ENCODE results near the gene NIPAL4.

DNA sequence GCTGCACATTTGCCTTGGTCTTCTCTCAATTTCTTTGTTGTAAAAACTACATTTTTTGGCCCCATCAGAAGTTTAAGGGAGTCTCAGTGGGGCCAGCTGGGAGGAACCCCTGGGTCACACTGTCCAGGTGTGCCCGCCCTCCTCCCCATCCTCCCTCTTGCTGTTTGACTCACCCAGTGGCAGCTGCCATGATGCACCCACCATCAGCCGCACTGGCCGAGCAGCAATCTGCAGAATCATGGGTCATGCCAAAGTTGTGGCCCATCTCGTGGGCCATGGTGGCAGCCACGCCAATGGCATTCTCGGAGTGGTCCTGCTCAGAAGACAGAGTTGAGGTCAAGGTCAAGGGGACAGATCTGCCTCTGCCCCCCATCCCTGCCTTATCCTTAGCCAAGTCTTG lies 45.5 kb downstream of the NIPAL4 start:
- TF ChIP-seq, protein P1, sequence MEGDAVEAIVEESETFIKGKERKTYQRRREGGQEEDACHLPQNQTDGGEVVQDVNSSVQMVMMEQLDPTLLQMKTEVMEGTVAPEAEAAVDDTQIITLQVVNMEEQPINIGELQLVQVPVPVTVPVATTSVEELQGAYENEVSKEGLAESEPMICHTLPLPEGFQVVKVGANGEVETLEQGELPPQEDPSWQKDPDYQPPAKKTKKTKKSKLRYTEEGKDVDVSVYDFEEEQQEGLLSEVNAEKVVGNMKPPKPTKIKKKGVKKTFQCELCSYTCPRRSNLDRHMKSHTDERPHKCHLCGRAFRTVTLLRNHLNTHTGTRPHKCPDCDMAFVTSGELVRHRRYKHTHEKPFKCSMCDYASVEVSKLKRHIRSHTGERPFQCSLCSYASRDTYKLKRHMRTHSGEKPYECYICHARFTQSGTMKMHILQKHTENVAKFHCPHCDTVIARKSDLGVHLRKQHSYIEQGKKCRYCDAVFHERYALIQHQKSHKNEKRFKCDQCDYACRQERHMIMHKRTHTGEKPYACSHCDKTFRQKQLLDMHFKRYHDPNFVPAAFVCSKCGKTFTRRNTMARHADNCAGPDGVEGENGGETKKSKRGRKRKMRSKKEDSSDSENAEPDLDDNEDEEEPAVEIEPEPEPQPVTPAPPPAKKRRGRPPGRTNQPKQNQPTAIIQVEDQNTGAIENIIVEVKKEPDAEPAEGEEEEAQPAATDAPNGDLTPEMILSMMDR (IDR thresholded peaks at IDR 0.05 in 4 of 5, conservative IDR thresholded peaks at IDR 0.05 in 1 of 5): no peak
- no peak for TF ChIP-seq POLR2A (IDR thresholded peaks at IDR 0.05)
